MM.1S (cell line): ENCODE data around the gene APOC3.

Experiments used
- DNase-seq: peaks from one replicate; pipeline ENCODE4 v3.0.0-alpha.2; 2015
- H2AFZ ChIP-seq: fragments of 300-600 bp; sonication (generic); 2 replicates; pipeline ENCODE4 v1.6.0; 2016; ENCODE audit warnings: antibody characterized with exemption, low read length
- H3F3A ChIP-seq: fragments of 300-600 bp; sonication (generic); 2 replicates; pipeline ENCODE4 v1.6.1; 2016; ENCODE audit warnings: mild to moderate bottlenecking, antibody characterized with exemption, low read length, moderate library complexity, mixed read lengths; ENCODE audit not compliant: insufficient read depth
- H3K27ac ChIP-seq: fragments of 300-600 bp; sonication (generic); 2 replicates; pipeline ENCODE4 v1.5.1; 2016; ENCODE audit warnings: mild to moderate bottlenecking, low read length
- H3K27me3 ChIP-seq: fragments of 300-600 bp; sonication (generic); replicated peaks from 2 replicates; pipeline ENCODE4 v1.6.0; 2016; ENCODE audit warnings: low read length; ENCODE audit not compliant: insufficient read depth
- H3K36me3 ChIP-seq: fragments of 300-600 bp; sonication (generic); replicated peaks from 2 replicates; pipeline ENCODE4 v1.6.1; 2016; ENCODE audit warnings: mild to moderate bottlenecking, low read length, mixed read lengths; ENCODE audit not compliant: insufficient read depth
- H3K4me1 ChIP-seq: fragments of 300-600 bp; sonication (generic); 2 replicates; pipeline ENCODE4 v1.6.1; 2016; ENCODE audit warnings: low read length, mixed read lengths
- H3K4me2 ChIP-seq: fragments of 300-600 bp; sonication (generic); 2 replicates; pipeline ENCODE4 v1.6.0; 2016; ENCODE audit warnings: low read depth, low read length
- H3K4me3 ChIP-seq: fragments of 300-600 bp; sonication (generic); 2 replicates; pipeline ENCODE4 v1.5.1; 2016; ENCODE audit warnings: low read length, mixed read lengths
- H3K79me2 ChIP-seq: fragments of 300-600 bp; sonication (generic); 2 replicates; pipeline ENCODE4 v1.6.1; 2016; ENCODE audit warnings: mixed run types, low read length, mixed read lengths
- H3K9ac ChIP-seq: fragments of 300-600 bp; sonication (generic); 2 replicates; pipeline ENCODE4 v1.6.1; 2016; ENCODE audit warnings: low read length, mixed read lengths
- H3K9me2 ChIP-seq: fragments of 300-600 bp; sonication (generic); replicated peaks from 2 replicates; pipeline ENCODE4 v1.6.1; 2016; ENCODE audit warnings: mild to moderate bottlenecking, low read length, mixed read lengths; ENCODE audit not compliant: insufficient read depth
- H3K9me3 ChIP-seq: fragments of 300-600 bp; sonication (generic); replicated peaks from 2 replicates; pipeline ENCODE4 v1.6.1; 2016; ENCODE audit warnings: mild to moderate bottlenecking, low read length, mixed read lengths; ENCODE audit not compliant: insufficient read depth
- H4K20me1 ChIP-seq: fragments of 300-600 bp; sonication (generic); 2 replicates; pipeline ENCODE4 v1.6.1; 2016; ENCODE audit warnings: mild to moderate bottlenecking, low read length, moderate library complexity, mixed read lengths; ENCODE audit not compliant: insufficient read depth
- EZH2 ChIP-seq: fragments of 300-600 bp; sonication (generic); optimal IDR thresholded peaks from 2 replicates; pipeline ENCODE3; 2017; ENCODE audit warnings: low read depth, mild to moderate bottlenecking, antibody characterized with exemption, low read length, mixed read lengths
- EZH2phosphoT487 ChIP-seq: fragments of 300-600 bp; sonication (generic); IDR thresholded peaks from 2 replicates; pipeline ENCODE4 v1.6.1; 2018; ENCODE audit warnings: antibody characterized with exemption, low read length
- TF ChIP-seq, protein P1 (sequence below): fragments of 300-600 bp; sonication (generic); IDR thresholded peaks from 2 replicates; pipeline ENCODE4 v1.5.1; 2016; ENCODE audit warnings: antibody characterized with exemption, low read length, mixed read lengths

Gene APOC3

DNA sequence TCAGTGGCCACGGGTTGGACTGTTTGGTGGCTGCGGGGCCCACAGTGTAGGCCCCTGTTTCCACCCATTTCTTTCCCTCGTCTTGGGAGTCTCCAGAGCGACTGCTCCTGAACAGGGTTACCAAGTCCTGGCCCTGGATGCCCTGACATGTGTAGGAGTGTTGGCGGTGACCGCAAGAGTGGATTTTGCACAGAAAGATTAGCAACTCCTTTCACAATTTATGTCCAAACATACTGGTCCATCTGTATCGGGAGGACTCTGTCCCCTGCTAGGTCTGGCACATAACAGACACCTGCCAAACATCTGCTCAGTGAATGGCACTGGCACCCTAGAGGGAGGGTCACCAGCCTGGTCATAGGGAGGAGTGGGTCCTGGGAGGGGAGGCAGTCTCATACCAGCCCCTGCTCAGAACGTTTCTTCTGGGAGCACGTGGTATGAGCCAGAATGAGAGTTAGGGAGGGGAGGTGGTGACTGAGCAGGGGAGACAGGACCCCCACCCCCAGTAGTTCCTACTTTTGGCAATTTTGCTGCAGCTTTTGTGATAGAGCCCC is 11.1 kb downstream of the APOC3 start:
- Histone ChIP-seq H3K4me2 (no peak overlapping the region), H3F3A (no peaks in the 10 kb centered on the region), H3K36me3 (no peaks in the 10 kb centered on the region; the same call in 1 of the 2 replicates), H3K27me3 (no peaks in the 10 kb centered on the region), H3K79me2 (no peaks in the 10 kb centered on the region), H3K9ac (no peak overlapping the region), H3K4me1 (0 out of 2 replicates have a peak, but pooled peaks cover 6% of the 10 kb centered on the region), H4K20me1 (no peaks in the 10 kb centered on the region), H3K9me2 (no peaks in the 10 kb centered on the region), H3K4me3 (no peak overlapping the region), H3K27ac (no peak overlapping the region), H3K9me3 (no peaks in the 10 kb centered on the region), H2AFZ (no peak overlapping the region)
- no peak for TF ChIP-seq EZH2phosphoT487
- no peak for TF ChIP-seq EZH2
- TF ChIP-seq, protein P1, sequence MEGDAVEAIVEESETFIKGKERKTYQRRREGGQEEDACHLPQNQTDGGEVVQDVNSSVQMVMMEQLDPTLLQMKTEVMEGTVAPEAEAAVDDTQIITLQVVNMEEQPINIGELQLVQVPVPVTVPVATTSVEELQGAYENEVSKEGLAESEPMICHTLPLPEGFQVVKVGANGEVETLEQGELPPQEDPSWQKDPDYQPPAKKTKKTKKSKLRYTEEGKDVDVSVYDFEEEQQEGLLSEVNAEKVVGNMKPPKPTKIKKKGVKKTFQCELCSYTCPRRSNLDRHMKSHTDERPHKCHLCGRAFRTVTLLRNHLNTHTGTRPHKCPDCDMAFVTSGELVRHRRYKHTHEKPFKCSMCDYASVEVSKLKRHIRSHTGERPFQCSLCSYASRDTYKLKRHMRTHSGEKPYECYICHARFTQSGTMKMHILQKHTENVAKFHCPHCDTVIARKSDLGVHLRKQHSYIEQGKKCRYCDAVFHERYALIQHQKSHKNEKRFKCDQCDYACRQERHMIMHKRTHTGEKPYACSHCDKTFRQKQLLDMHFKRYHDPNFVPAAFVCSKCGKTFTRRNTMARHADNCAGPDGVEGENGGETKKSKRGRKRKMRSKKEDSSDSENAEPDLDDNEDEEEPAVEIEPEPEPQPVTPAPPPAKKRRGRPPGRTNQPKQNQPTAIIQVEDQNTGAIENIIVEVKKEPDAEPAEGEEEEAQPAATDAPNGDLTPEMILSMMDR, result no peak
- DNase-seq, result no peak

- Histone ChIP-seq H3K27ac (no peak overlapping the region), H3K4me3 (no peak overlapping the region), H3K36me3 (no peaks in the 10 kb centered on the region; the same call in none of the 2 replicates), H3K9me3 (no peaks in the 10 kb centered on the region), H3K4me1 (0 out of 2 replicates have a peak, but pooled peaks cover 3% of the 10 kb centered on the region), H3K4me2 (no peak overlapping the region), H2AFZ (no peak overlapping the region), H4K20me1 (no peaks in the 10 kb centered on the region), H3F3A (no peaks in the 10 kb centered on the region), H3K9ac (no peak overlapping the region), H3K79me2 (no peaks in the 10 kb centered on the region), H3K9me2 (no peaks in the 10 kb centered on the region), H3K27me3 (no peaks in the 10 kb centered on the region)
- TF ChIP-seq, protein P1, result no peak
- TF ChIP-seq EZH2phosphoT487, result no peak
- no peak for TF ChIP-seq EZH2
- no peak for DNase-seq
Observed at GRCh38 chr11:116842117-116842516, 12.4 kb downstream of the APOC3 start.

DNA sequence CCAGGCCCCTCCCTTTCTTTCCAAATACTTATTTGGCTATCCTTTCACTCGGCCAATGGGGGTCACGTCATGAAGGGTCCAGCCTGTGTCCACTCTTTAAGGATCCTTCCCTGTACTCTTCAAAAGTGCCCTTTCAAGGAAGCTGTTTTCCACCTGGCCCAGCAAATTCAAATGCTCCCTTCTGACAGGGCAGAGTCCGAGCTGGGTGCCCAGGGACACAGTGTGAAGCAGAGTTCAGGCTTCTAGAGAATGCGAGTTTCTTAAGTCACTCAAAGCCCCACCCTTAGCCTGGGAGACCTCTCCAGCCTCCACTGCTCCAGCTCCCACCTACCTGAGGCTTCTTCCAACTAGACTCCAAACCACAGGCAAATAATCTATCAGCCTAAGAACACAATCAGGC is 13.2 kb downstream of the APOC3 start:
- no peaks in the 10 kb centered on the region; the same call in none of the 2 replicates for H3K36me3 ChIP-seq
- H3K9me3 ChIP-seq, result no peaks in the 10 kb centered on the region
- H3K4me2 ChIP-seq, result no peak overlapping the region
- no peak overlapping the region for H3K27ac ChIP-seq
- no peak overlapping the region for H3K9ac ChIP-seq
- H3K4me3 ChIP-seq, result no peak overlapping the region
- no peaks in the 10 kb centered on the region for H3K27me3 ChIP-seq
- no peaks in the 10 kb centered on the region for H3F3A ChIP-seq
- no peaks in the 10 kb centered on the region for H3K9me2 ChIP-seq
- H3K79me2 ChIP-seq, result no peaks in the 10 kb centered on the region
- no peaks in the 10 kb centered on the region for H4K20me1 ChIP-seq
- no peak overlapping the region for H2AFZ ChIP-seq
- no peak for DNase-seq
- TF ChIP-seq EZH2 (no peak), EZH2phosphoT487 (no peak)
- TF ChIP-seq, protein P1, result no peak
- H3K4me1 ChIP-seq, result 0 out of 2 replicates have a peak, but pooled peaks cover 3% of the 10 kb centered on the region
